GM12875 (cell line): ENCODE measurements around the gene STK32A.

Source experiments
- H3K4me3 ChIP-seq: one replicate; pipeline ENCODE4 v1.5.1; 2011; ENCODE audit warnings: low read depth, low read length, control low read depth
- TF ChIP-seq, protein P1 (sequence below): IDR thresholded peaks from 2 replicates; pipeline ENCODE4 v1.5.1; 2011; ENCODE audit warnings: low read depth, mild to moderate bottlenecking, control low read depth, inconsistent platforms, low read length, moderate library complexity, borderline replicate concordance; ENCODE audit not compliant: insufficient read depth

Gene STK32A

DNA sequence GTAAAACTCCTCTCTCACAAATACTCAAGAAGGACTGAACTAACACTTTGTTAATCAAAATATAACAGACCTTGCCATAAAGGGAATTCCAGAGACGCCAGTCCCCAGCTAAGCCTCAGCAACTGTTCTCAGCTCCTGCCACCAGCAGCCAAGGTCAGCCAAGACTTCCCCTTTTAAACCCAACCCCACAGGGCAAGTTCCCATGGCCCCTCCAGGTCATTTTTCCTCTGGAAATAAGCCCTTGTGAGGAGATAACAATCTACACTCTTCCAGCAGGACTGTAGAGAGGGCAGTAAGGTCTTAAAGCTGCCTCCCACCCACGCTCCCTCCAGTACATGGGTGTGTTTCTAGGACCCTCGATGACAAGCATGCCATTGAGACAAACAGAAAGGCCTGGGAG lies 196.8 kb downstream of the STK32A start:
- TF ChIP-seq, protein P1, sequence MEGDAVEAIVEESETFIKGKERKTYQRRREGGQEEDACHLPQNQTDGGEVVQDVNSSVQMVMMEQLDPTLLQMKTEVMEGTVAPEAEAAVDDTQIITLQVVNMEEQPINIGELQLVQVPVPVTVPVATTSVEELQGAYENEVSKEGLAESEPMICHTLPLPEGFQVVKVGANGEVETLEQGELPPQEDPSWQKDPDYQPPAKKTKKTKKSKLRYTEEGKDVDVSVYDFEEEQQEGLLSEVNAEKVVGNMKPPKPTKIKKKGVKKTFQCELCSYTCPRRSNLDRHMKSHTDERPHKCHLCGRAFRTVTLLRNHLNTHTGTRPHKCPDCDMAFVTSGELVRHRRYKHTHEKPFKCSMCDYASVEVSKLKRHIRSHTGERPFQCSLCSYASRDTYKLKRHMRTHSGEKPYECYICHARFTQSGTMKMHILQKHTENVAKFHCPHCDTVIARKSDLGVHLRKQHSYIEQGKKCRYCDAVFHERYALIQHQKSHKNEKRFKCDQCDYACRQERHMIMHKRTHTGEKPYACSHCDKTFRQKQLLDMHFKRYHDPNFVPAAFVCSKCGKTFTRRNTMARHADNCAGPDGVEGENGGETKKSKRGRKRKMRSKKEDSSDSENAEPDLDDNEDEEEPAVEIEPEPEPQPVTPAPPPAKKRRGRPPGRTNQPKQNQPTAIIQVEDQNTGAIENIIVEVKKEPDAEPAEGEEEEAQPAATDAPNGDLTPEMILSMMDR = no peak

DNA sequence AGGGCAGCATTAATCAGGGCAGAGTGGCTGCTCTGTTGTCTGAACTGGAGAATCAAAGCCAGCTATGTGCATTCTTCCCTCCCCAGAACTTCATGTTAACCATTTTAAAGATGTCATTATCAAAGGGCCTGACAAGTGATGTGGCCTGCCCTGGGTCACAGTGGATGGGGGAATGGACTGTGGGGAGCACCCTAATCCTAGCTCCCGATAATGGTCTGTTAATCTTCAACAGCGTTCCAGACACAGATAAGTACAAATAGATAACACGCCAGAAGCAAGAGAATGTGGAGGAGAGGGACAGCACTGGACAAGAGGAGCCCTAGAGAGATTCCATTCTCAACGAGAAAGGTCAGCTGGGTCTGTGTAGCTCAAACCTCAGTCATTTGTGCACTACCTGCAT lies 197.5 kb downstream of the STK32A start:
- TF ChIP-seq, protein P1 = no peak
- no peak overlapping the region for H3K4me3 ChIP-seq

More for the DNA sequence above, 196.8 kb downstream of the STK32A start:
- no peak overlapping the region for H3K4me3 ChIP-seq

DNA sequence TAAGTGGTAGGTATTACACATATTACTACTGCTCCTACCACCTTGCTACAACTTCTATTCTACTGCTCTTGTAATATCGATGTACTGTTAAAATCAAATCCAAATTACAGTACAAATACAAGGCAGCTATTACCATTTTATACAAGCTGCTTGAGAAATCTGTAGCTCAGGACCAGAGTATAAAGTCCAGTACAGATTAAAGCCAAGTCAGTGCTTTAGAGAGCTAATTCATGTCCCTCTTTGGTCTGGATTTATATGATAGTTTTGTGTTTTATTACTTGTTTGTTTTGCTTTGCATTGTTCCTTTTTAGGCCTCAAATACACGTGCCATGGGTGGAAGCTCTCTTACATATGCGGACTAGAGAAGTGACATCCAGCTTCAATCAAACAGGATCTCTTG lies 199.2 kb downstream of the STK32A start:
- H3K4me3 ChIP-seq = no peak overlapping the region
- TF ChIP-seq, protein P1 = no peak

DNA sequence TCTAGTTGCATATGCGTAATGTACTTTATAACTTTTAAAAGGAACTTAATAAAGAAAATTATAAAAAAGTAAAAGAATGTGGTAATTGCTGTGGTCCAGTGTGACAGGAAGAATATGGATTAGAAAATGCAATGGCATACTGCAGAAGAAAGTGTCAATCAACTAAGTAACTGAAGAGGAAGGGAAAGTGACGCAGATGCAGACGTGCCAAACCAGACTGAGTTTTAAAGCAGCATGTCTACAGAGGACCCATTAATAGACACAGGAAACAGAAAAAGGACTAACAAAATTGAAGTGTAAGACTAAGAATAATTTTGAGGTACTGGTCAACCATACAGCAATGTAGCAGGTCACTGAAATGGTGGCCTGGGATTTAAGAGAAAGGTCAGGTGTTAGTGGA lies 201.8 kb downstream of the STK32A start:
- no peak overlapping the region for H3K4me3 ChIP-seq
- TF ChIP-seq, protein P1 = no peak

DNA sequence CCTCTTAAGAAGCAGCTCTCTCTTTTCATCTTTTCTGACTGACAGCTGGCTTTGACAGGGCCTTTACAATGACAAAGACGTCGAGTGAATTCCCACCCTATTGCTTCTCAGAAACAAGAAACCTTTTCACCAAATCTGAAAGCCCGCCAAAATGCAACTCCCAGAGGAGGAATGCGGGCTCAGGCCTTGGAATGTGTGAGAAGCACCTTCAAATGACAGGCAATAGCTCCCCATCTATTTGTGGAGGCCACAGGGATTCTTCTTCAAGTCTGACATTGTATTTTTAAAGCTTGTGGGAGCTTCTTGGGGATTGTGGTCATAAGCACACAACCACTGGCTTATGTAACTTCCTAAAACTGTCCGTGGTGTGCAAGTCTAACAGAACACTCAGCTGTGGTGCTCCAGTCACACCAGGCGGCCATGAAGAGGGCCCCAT lies 202.4 kb downstream of the STK32A start:
- TF ChIP-seq, protein P1 = no peak
- no peak overlapping the region for H3K4me3 ChIP-seq
